Liver (tissue), 9 donors: ENCODE measurements around the gene CCND1. TPM values are rescaled to one million over a fixed set of nuclear protein-coding genes. Genes with fewer than 3 reads are reported as not detected.

Source experiments
- DNase-seq: peaks from one replicate; pipeline ENCODE4 v3.0.0-alpha.2; 2017; ENCODE audit warnings: low spot score
- H3K27ac ChIP-seq, 2 donors: one replicate each; pipeline ENCODE4 v1.7.0; 2013; ENCODE audit warnings: inconsistent platforms in 2 of 2, low read length in 2 of 2, control low read depth in 1 of 2, low read depth in 1 of 2, mild to moderate bottlenecking in 1 of 2
- H3K27me3 ChIP-seq, 4 donors: one replicate each; pipeline versions ENCODE4 v1.6.1 to v1.7.0; 2013; ENCODE audit warnings: low read length in 3 of 4, inconsistent platforms in 1 of 4, mild to moderate bottlenecking in 1 of 4, moderate library complexity in 1 of 4; ENCODE audit not compliant: control insufficient read depth in 4 of 4, insufficient read depth in 4 of 4
- H3K36me3 ChIP-seq, 4 donors: one replicate each; pipeline versions ENCODE4 v1.6.1 to v1.7.0; 2013; ENCODE audit warnings: low read length in 3 of 4, mild to moderate bottlenecking in 3 of 4, low read depth in 1 of 4, moderate library complexity in 1 of 4; ENCODE audit not compliant: control insufficient read depth in 4 of 4, insufficient read depth in 3 of 4
- H3K4me1 ChIP-seq, 4 donors: one replicate each; pipeline versions ENCODE4 v1.6.1 to v1.7.0; 2013; ENCODE audit warnings: low read length in 3 of 4, mild to moderate bottlenecking in 3 of 4, moderate library complexity in 1 of 4; ENCODE audit not compliant: control insufficient read depth in 4 of 4, insufficient read depth in 4 of 4
- H3K4me3 ChIP-seq, 3 donors: one replicate each; pipeline versions ENCODE4 v1.6.1 to v1.7.0; 2013; ENCODE audit warnings: low read length in 3 of 3, control low read depth in 1 of 3, low read depth in 1 of 3, mild to moderate bottlenecking in 1 of 3
- H3K9ac ChIP-seq, 2 donors: one replicate each; pipeline ENCODE4 v1.7.0; 2013; ENCODE audit warnings: low read length in 2 of 2, mild to moderate bottlenecking in 2 of 2, moderate library complexity in 2 of 2, control low read depth in 1 of 2, low read depth in 1 of 2
- H3K9me3 ChIP-seq, 4 donors: one replicate each; pipeline versions ENCODE4 v1.6.1 to v1.7.0; 2013; ENCODE audit warnings: low read length in 3 of 4; ENCODE audit not compliant: control insufficient read depth in 4 of 4
- EGR1 ChIP-seq, 2 donors: IDR thresholded peaks; 2 replicates each; pipeline ENCODE4 v1.6.1; 2016 to 2018; ENCODE audit warnings: antibody characterized with exemption in 2 of 2, low read depth in 2 of 2
- FOXA1 ChIP-seq: IDR thresholded peaks from 2 replicates; pipeline ENCODE4 v1.6.1; 2016; ENCODE audit warnings: antibody characterized with exemption
- FOXA2 ChIP-seq: IDR thresholded peaks from 2 replicates; pipeline ENCODE4 v1.6.1; 2016; ENCODE audit warnings: antibody characterized with exemption
- GABPA ChIP-seq, 2 donors: IDR thresholded peaks in 1 of 2; conservative IDR thresholded peaks in 1 of 2; 2 replicates each; pipeline ENCODE4 v1.6.1; 2016; ENCODE audit warnings: antibody characterized with exemption in 2 of 2, mild to moderate bottlenecking in 1 of 2, moderate library complexity in 1 of 2
- JUND ChIP-seq, 2 donors: IDR thresholded peaks; 2 replicates each; pipeline ENCODE4 v1.6.1; 2016; ENCODE audit warnings: antibody characterized with exemption in 2 of 2
- NR2F2 ChIP-seq: IDR thresholded peaks from 2 replicates; pipeline ENCODE4 v1.6.1; 2016; ENCODE audit warnings: antibody characterized with exemption
- RAD21 ChIP-seq, 2 donors: IDR thresholded peaks; 2 replicates each; pipeline ENCODE4 v1.6.1; 2016; ENCODE audit warnings: antibody characterized with exemption in 2 of 2, mild to moderate bottlenecking in 2 of 2
- REST ChIP-seq: IDR thresholded peaks from 2 replicates; pipeline ENCODE4 v1.6.1; 2016; ENCODE audit warnings: antibody characterized with exemption, mild to moderate bottlenecking
- RXRA ChIP-seq, 2 donors: IDR thresholded peaks; 2 replicates each; pipeline ENCODE4 v1.6.1; 2017 to 2018; ENCODE audit warnings: antibody characterized with exemption in 2 of 2, mild to moderate bottlenecking in 1 of 2
- SP1 ChIP-seq: IDR thresholded peaks from 2 replicates; pipeline ENCODE4 v1.6.1; 2018; ENCODE audit warnings: antibody characterized with exemption, mild to moderate bottlenecking
- TAF1 ChIP-seq: conservative IDR thresholded peaks from 2 replicates; pipeline ENCODE4 v1.6.1; 2016; ENCODE audit warnings: antibody characterized with exemption, mild to moderate bottlenecking
- YY1 ChIP-seq: IDR thresholded peaks from 2 replicates; pipeline ENCODE4 v1.6.1; 2016; ENCODE audit warnings: antibody characterized with exemption, mild to moderate bottlenecking
- ZBTB33 ChIP-seq: IDR thresholded peaks from 2 replicates; pipeline ENCODE4 v1.6.1; 2016; ENCODE audit warnings: antibody characterized with exemption
- WGBS: extraction: QIAGEN DNeasy Blood & Tissue Kit; methylation state at CpG from one replicate; pipeline ENCODE4 v1.1.7; 2013; 5-methylcytosine and 5-hydroxymethylcytosine counted together
- polyA plus RNA-seq, 2 donors: library from polyadenylated mRNA; stranded (reverse) in 1 of 2; unstranded in 1 of 2; fragments of 200-250 nt in 1 of 2; fragments of >200 nt in 1 of 2; fragmentation: Nextera tagmentation in 1 of 2; extraction: Ambion mirVana in 1 of 2; gene quantifications; one replicate each; pipeline versions ENCODE4 v1.2.1 to v1.2.3, GENCODE V29; 2013 to 2015
- total RNA-seq, 2 donors: library from RNA; depleted of rRNA; stranded (reverse); fragments of >200 nt; gene quantifications; one replicate each; pipeline ENCODE4 v1.2.3, GENCODE V29; 2014
- TF ChIP-seq, protein P1 (sequence below): IDR thresholded peaks from 2 replicates; pipeline ENCODE4 v1.6.1; 2016; ENCODE audit warnings: antibody characterized with exemption
- TF ChIP-seq, protein P2 (sequence below): IDR thresholded peaks from 2 replicates; pipeline ENCODE4 v1.6.1; 2016; ENCODE audit warnings: antibody characterized with exemption
- TF ChIP-seq, protein P3 (sequence below): fragments of 150-350 bp; IDR thresholded peaks from 2 replicates; pipeline ENCODE4 v1.5.1; 2017; ENCODE audit warnings: improper control_type of control experiment, low read depth, low read length; ENCODE audit not compliant: missing input control
- donor health status: healthy.
- donor health status: healthy.
- donor health status: healthy.
- donor health status: healthy.
- donor health status: healthy.

CCND1 gene
- total and polyA plus RNA-seq, 4 donors, result 28.9 to 100 (median 53.3) TPM

- Histone ChIP-seq H3K36me3 (peaks cover 0 to 9% (median 0%) of the 10 kb centered on the region in 4 donors), H3K9ac (no peak overlapping the region), H3K4me1 (peaks cover 0 to 4% (median 2%) of the 10 kb centered on the region in 4 donors), H3K27me3 (no peaks in the 10 kb centered on the region), H3K9me3 (no peaks in the 10 kb centered on the region), H3K27ac (no peak overlapping the region), H3K4me3 (no peak overlapping the region)
- no peak for TF ChIP-seq TAF1
- TF ChIP-seq FOXA2, result no peak
- no peak for TF ChIP-seq SP1
- no peak for TF ChIP-seq REST
- no peak for TF ChIP-seq EGR1 (IDR thresholded peaks at IDR 0.05; ENCODE audit: low read depth in 2 of 2)
- TF ChIP-seq, protein P1, sequence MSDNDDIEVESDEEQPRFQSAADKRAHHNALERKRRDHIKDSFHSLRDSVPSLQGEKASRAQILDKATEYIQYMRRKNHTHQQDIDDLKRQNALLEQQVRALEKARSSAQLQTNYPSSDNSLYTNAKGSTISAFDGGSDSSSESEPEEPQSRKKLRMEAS, result no peak
- no peak for TF ChIP-seq YY1
- no peak for TF ChIP-seq FOXA1
- TF ChIP-seq NR2F2, result no peak
- TF ChIP-seq, protein P2, sequence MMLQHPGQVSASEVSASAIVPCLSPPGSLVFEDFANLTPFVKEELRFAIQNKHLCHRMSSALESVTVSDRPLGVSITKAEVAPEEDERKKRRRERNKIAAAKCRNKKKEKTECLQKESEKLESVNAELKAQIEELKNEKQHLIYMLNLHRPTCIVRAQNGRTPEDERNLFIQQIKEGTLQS, result no peak
- TF ChIP-seq ZBTB33, result no peak
- TF ChIP-seq, protein P3, sequence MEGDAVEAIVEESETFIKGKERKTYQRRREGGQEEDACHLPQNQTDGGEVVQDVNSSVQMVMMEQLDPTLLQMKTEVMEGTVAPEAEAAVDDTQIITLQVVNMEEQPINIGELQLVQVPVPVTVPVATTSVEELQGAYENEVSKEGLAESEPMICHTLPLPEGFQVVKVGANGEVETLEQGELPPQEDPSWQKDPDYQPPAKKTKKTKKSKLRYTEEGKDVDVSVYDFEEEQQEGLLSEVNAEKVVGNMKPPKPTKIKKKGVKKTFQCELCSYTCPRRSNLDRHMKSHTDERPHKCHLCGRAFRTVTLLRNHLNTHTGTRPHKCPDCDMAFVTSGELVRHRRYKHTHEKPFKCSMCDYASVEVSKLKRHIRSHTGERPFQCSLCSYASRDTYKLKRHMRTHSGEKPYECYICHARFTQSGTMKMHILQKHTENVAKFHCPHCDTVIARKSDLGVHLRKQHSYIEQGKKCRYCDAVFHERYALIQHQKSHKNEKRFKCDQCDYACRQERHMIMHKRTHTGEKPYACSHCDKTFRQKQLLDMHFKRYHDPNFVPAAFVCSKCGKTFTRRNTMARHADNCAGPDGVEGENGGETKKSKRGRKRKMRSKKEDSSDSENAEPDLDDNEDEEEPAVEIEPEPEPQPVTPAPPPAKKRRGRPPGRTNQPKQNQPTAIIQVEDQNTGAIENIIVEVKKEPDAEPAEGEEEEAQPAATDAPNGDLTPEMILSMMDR, result no peak
- TF ChIP-seq JUND (IDR thresholded peaks at IDR 0.05), result no peak
- TF ChIP-seq GABPA (IDR thresholded peaks at IDR 0.05 in 1 of 2, conservative IDR thresholded peaks at IDR 0.05 in 1 of 2), result no peak
- no peak for TF ChIP-seq RAD21 (IDR thresholded peaks at IDR 0.05)
- 95% methylated on average over 12 of the region's 12 CpGs for WGBS
- DNase-seq, result no peak
Observed at GRCh38 chr11:69659591-69659990, 18.6 kb downstream of the CCND1 start.

DNA sequence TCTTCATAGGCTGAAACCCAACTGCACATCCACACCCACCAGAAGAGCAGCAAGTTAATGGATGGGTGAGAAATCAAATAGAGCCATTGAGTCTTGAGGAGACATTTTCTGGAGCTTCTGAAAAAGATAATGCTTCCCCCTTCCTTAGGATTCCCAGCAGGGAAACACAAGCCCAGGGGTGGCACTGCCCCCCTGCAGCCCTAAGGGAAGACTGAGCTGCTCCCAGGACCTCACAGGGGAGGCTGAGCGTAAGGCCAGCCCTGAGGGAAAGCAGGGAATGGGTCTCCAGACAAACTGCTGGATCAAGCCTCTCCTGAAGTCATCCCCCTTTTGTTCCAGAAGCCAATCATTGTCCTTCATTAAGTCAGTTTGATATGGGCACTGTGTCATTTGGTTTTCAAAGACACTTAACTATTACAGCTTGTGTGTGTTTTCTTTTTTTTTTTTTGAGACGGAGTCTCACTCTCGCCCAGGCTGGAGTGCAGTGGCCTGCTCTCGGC, 19.1 kb downstream of the CCND1 start:
- peaks cover 0 to 2% (median 0%) of the 10 kb centered on the region in 4 donors for H3K4me1 ChIP-seq
- H3K9ac ChIP-seq, result no peak overlapping the region
- 94% methylated on average over 4 of the region's 4 CpGs for WGBS
- H3K27ac ChIP-seq, result no peak overlapping the region
- H3K9me3 ChIP-seq, result no peaks in the 10 kb centered on the region
- no peak overlapping the region for H3K4me3 ChIP-seq
- peaks cover 0 to 12% (median 0%) of the 10 kb centered on the region in 4 donors for H3K36me3 ChIP-seq
- no peaks in the 10 kb centered on the region for H3K27me3 ChIP-seq
- no peak for DNase-seq
- TF ChIP-seq TAF1 (no peak), ZBTB33 (no peak), RXRA (IDR thresholded peaks at IDR 0.05) (no peak), FOXA2 (no peak), YY1 (no peak), JUND (IDR thresholded peaks at IDR 0.05) (no peak), REST (no peak), GABPA (IDR thresholded peaks at IDR 0.05 in 1 of 2, conservative IDR thresholded peaks at IDR 0.05 in 1 of 2) (no peak), RAD21 (IDR thresholded peaks at IDR 0.05) (no peak)
- TF ChIP-seq, protein P1, result no peak
- TF ChIP-seq, protein P2, result no peak
